HUES48 (cell line): Measurements from ENCODE around the gene IFNB1.

Experiments used
- H3K27ac ChIP-seq: one replicate; pipeline ENCODE4 v1.7.0; 2013; ENCODE audit warnings: low read depth, low read length, inconsistent platforms
- H3K27me3 ChIP-seq: 2 replicates; pipeline ENCODE4 v1.6.1; 2013; ENCODE audit warnings: mild to moderate bottlenecking, low read length; ENCODE audit not compliant: control insufficient read depth, insufficient read depth
- H3K36me3 ChIP-seq: 2 replicates; pipeline ENCODE4 v1.6.1; 2013; ENCODE audit warnings: low read length; ENCODE audit not compliant: control insufficient read depth, insufficient read depth
- H3K4me1 ChIP-seq: 2 replicates; pipeline ENCODE4 v1.6.1; 2013; ENCODE audit warnings: mild to moderate bottlenecking, low read length; ENCODE audit not compliant: control insufficient read depth, insufficient read depth
- H3K4me3 ChIP-seq: 2 replicates; pipeline ENCODE4 v1.5.1; 2013; ENCODE audit warnings: mild to moderate bottlenecking, low read depth, low read length
- H3K9ac ChIP-seq: 2 replicates; pipeline ENCODE4 v1.6.1; 2013; ENCODE audit warnings: mild to moderate bottlenecking, low read depth, low read length, moderate library complexity
- H3K9me3 ChIP-seq: 2 replicates; pipeline ENCODE4 v1.6.1; 2013; ENCODE audit warnings: low read length; ENCODE audit not compliant: control insufficient read depth, insufficient read depth

The IFNB1 gene

GRCh38 chr9:21077781-21078180 is at the start of gene IFNB1:
IFNB1 (minus strand) TSS chr9:21077942; CDS start chr9:21077869, 73 bp downstream.
- H3K36me3 ChIP-seq, result no peaks in the 10 kb centered on the region

DNA sequence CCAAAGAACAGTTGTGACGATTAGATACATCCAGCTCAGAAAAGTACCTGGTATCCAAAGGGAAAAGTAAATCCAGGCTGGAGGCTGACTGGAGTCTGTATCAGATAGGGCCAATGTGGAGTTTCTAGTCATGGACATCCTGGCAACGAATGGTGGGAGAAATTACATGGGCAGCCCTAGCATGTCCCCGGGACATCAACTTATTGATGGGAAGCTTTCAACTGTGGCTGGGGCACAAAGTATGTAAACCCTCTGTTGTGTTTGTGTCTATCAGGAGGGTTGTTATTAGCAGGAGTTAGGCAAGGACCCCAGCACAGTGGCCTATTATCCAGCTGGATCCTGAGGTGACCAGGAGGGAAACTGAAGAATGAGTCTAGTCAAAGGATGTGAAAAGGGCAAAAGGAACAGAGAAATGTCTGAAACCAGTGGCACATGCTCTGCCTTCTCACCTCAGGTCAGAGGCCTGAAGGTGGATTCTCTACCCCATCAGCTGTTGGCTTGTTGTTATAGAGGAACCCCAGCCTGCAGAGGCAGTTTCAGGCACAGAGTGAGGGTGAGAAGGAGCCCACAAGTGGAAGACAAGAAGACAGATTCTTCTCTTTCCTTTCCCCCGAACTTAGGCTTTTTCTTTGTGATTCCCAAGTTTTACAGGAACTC is 44.0 kb upstream of the IFNB1 start:
- Histone ChIP-seq H3K36me3 (no peaks in the 10 kb centered on the region), H3K9me3 (no peaks in the 10 kb centered on the region), H3K27ac (no peak overlapping the region), H3K4me3 (no peak overlapping the region), H3K4me1 (no peaks in the 10 kb centered on the region), H3K9ac (no peak overlapping the region), H3K27me3 (no peaks in the 10 kb centered on the region)

More at GRCh38 chr9:21077781-21078180, at the start of gene IFNB1:
- no peak within 1 kb of the TSS for H3K27ac ChIP-seq
- no peaks in the 10 kb centered on the region for H3K9me3 ChIP-seq
- no peaks in the 10 kb centered on the region for H3K27me3 ChIP-seq
- no peak within 1 kb of the TSS for H3K9ac ChIP-seq
- no peak within 1 kb of the TSS for H3K4me3 ChIP-seq
- peaks cover 4% of the 10 kb centered on the region; the same call in 1 of the 2 replicates for H3K4me1 ChIP-seq

- Histone ChIP-seq H3K27me3 (no peaks in the 10 kb centered on the region), H3K9ac (no peak overlapping the region), H3K4me1 (no peaks in the 10 kb centered on the region), H3K27ac (no peak overlapping the region), H3K36me3 (no peaks in the 10 kb centered on the region), H3K9me3 (no peaks in the 10 kb centered on the region), H3K4me3 (no peak overlapping the region)
Measured at GRCh38 chr9:21121079-21121478, 43.3 kb upstream of the IFNB1 start.

DNA sequence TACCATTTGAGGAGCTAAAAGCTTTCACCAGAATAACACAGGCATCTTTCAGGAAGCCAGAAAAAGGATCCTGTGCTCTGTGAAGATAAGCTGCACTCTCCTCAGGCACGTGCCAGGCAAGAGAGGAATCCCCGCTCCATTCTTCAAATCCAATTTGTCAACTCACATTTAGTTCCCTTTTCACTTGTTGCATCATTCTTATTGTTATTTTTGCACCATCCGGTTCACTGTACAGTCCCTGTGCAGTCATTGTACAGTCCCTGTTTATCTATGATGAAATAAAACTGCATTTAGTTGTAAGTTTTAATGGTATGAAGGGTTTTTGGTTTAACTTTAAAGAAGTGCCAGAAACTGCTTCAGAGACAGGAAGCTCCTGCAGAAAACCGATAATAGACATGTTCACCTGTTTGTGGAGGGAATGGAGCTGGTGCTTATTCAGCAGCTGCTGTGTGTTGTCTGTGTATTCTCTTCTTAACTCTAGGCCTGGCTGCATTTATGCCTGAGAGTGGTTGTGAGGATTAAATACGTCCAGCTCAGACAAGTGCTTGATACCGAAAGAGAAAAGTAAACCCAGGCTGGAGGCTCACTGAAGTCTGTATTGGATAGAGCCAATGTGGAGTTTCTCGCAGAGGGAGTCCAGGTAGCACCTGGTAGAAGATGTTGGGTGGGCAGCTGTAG is 41.5 kb upstream of the IFNB1 start:
- Histone ChIP-seq H3K27me3 (no peaks in the 10 kb centered on the region), H3K4me1 (no peaks in the 10 kb centered on the region), H3K36me3 (no peaks in the 10 kb centered on the region), H3K27ac (no peak overlapping the region), H3K9ac (no peak overlapping the region), H3K9me3 (no peaks in the 10 kb centered on the region), H3K4me3 (no peak overlapping the region)

DNA sequence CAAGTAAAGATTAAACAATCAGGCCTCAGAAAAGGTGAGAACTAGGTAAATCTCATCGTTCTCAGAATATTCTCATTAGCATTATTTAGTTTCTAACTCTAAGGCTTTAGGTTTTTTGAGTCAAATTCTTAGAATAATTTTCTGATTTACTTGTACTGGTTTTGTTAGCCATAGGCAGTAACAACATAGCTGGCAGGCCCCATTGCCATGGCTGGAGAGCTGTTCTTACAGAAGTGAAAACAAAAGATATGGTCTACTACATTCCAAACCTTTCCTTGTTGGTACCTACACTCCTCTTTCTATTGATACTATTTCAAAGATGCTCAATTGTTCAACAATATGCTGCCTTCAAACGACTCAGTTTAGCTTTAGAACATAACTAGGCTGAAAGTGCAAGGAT is 36.6 kb upstream of the IFNB1 start:
- no peaks in the 10 kb centered on the region for H3K36me3 ChIP-seq
- no peaks in the 10 kb centered on the region for H3K9me3 ChIP-seq
- no peak overlapping the region for H3K27ac ChIP-seq
- H3K4me1 ChIP-seq, result no peaks in the 10 kb centered on the region
- no peak overlapping the region for H3K9ac ChIP-seq
- no peak overlapping the region for H3K4me3 ChIP-seq
- no peaks in the 10 kb centered on the region for H3K27me3 ChIP-seq

DNA sequence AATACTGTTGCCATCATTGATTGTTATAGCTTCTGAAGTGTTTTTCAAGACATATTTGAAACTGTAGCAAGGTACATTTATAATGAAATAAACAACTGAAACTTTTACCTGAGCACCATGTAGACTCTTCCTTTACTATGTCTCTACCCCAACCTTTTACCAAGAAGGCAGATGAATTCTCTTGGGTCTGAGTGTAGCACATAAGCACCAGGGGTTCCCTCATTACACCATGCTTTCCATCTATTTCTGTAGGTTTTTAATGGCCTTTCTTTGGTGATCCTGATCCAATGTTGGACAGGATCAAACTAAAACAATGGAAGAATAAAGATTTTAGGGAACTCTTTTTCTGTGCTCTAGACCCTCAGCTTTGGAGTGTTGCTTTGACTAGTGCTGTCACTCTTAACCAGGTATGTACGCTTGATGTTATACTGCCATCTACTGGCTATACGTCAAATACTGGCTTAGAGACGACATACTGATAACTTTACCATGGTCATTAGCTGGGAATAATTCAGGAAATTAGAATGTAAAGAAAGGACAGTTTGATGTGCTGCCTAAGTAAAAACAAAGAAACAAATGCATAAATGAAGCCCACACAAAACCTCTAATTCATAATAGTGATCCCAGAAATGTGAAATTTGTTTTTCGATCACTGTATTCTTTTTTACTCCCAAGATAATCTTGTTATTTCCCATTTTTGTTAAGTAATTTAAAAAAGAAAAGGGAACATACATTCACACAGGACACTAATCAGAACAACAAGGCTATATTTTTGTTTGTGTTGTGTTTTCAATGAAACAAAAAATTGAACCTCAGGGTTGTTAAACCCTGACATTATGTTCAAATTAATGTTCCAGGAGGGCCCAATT is 33.2 kb upstream of the IFNB1 start:
- Histone ChIP-seq H3K27ac (no peak overlapping the region), H3K9ac (no peak overlapping the region), H3K27me3 (no peaks in the 10 kb centered on the region), H3K4me3 (no peak overlapping the region), H3K4me1 (no peaks in the 10 kb centered on the region), H3K9me3 (no peaks in the 10 kb centered on the region), H3K36me3 (no peaks in the 10 kb centered on the region)

DNA sequence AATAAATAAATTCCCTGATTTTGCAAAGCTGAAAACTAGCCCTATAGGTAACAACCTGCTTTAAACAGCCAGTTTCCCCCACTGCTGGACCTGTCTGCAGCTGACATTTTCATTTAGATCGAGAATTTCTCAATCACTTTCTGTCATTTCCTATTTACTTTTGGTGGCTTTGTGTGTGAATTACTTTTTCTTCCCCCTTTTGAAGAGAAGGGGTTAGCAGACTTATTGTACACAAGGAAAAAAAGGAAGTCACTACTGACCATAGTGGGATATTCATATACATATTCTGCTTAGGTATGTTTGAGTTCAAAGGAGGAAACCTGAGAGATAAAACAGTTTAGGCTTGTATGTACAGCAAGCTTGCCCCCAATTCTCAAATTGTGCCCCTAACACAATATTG is 27.0 kb upstream of the IFNB1 start:
- Histone ChIP-seq H3K4me1 (peaks cover 8% of the 10 kb centered on the region), H3K36me3 (no peaks in the 10 kb centered on the region), H3K4me3 (no peak overlapping the region), H3K9ac (no peak overlapping the region), H3K27ac (peak overlapping the region; percentile 52), H3K9me3 (no peaks in the 10 kb centered on the region), H3K27me3 (no peaks in the 10 kb centered on the region)

GRCh38 chr9:21102305-21102704 is 24.6 kb upstream of the IFNB1 start:
- H3K4me1 ChIP-seq, result peaks cover 8% of the 10 kb centered on the region
- H3K9ac ChIP-seq, result no peak overlapping the region
- H3K4me3 ChIP-seq, result no peak overlapping the region
- H3K27me3 ChIP-seq, result no peaks in the 10 kb centered on the region
- no peaks in the 10 kb centered on the region for H3K9me3 ChIP-seq
- H3K36me3 ChIP-seq, result no peaks in the 10 kb centered on the region
- no peak overlapping the region for H3K27ac ChIP-seq

- Histone ChIP-seq H3K27ac (no peak overlapping the region), H3K27me3 (no peaks in the 10 kb centered on the region), H3K9ac (no peak overlapping the region), H3K36me3 (no peaks in the 10 kb centered on the region), H3K9me3 (no peaks in the 10 kb centered on the region), H3K4me1 (no peaks in the 10 kb centered on the region), H3K4me3 (no peak overlapping the region)
Measured at GRCh38 chr9:21097817-21098216, 20.1 kb upstream of the IFNB1 start.

- H3K4me1 ChIP-seq, result no peaks in the 10 kb centered on the region
- H3K4me3 ChIP-seq, result no peak overlapping the region
- H3K36me3 ChIP-seq, result no peaks in the 10 kb centered on the region
- H3K9me3 ChIP-seq, result no peaks in the 10 kb centered on the region
- no peak overlapping the region for H3K27ac ChIP-seq
- H3K9ac ChIP-seq, result no peak overlapping the region
- no peaks in the 10 kb centered on the region for H3K27me3 ChIP-seq
Measured at GRCh38 chr9:21096901-21097255, 19.1 kb upstream of the IFNB1 start.
